ENCODE measurements around the gene SCTR.

The SCTR gene

DNA sequence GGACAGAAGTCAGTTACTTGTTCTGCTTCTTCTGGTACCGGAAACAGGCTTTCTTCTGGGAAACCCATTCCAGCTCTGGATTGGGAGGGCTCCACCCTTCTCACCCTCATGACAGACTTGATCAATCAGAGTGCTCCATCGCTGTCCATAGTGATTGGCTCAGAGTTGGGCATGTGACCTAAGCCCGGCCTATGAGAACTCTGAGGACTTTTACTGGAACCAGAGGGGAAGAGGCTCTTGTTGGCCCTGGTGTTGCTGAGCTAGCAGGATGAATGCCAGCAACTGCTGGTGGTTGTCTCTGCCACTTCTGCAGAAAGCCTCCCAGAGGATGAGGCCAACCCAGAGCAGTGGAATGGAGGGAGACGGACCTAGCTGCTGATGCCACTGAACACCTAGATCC lies 59.3 kb downstream of the SCTR start:
- TF ChIP-seq, protein P1, sequence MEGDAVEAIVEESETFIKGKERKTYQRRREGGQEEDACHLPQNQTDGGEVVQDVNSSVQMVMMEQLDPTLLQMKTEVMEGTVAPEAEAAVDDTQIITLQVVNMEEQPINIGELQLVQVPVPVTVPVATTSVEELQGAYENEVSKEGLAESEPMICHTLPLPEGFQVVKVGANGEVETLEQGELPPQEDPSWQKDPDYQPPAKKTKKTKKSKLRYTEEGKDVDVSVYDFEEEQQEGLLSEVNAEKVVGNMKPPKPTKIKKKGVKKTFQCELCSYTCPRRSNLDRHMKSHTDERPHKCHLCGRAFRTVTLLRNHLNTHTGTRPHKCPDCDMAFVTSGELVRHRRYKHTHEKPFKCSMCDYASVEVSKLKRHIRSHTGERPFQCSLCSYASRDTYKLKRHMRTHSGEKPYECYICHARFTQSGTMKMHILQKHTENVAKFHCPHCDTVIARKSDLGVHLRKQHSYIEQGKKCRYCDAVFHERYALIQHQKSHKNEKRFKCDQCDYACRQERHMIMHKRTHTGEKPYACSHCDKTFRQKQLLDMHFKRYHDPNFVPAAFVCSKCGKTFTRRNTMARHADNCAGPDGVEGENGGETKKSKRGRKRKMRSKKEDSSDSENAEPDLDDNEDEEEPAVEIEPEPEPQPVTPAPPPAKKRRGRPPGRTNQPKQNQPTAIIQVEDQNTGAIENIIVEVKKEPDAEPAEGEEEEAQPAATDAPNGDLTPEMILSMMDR (conservative IDR thresholded peaks at IDR 0.05) = no peak
- no peak overlapping the region for H3K27ac ChIP-seq

DNA sequence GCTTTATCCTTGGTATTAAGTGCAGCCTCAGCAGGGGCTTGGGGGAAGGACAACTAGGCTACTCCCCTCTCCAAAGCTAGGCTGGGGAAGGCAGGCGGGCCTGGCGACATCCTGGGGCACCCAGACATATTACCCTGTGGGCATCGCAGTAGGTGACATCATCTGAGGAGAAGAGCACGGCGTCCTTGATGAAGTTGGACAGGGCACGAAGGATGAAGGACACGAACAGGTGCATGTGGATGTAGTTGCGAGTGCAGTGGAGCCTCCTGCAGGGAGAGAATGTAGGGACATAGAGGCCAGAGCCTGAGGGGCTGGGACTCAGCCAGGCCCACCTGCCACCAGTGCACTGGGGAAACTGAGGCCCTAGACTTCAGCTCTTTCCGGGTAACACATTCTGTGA lies 60.3 kb downstream of the SCTR start:
- TF ChIP-seq, protein P1 (conservative IDR thresholded peaks at IDR 0.05) = no peak
- H3K27ac ChIP-seq = no peak overlapping the region

DNA sequence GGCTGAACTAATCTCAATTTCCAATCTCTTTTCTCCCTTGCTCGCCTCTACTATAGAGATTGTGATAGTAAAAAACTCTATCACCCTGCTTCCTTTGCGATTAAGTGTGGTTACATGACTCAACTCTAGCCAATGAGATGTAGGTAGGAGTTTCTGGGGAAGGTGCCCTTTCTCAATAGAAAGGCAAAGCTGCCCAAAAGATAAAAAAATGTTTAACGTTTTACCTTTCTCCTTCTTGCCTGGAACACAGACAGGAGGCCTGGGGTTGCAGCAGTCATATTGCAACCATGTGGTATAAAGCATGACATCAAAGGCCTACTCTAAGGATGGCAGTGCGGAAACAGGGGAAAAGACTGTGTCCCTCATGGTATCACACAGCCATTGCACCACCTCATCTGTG lies 61.1 kb downstream of the SCTR start:
- H3K27ac ChIP-seq = no peak overlapping the region
- TF ChIP-seq, protein P1 (conservative IDR thresholded peaks at IDR 0.05) = no peak

DNA sequence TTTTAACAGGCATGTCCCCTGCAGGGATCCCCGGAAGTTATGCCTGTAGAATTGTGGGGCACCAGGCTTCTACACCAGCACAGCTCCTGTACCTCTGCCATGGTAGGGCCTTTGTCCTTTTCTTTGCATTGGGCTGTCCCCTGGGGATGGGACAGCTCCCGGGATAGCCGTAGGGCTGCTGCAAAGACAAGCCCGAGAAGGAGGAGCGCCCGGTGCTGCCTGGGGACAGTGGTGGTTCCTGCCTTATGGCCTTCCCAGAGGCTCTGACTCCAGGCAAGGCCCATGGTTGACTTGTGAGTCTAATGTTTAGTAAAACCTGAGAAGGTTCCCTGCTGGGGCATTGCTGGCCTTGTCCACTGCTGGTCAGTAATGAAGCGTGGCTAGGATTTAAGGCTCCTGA lies 61.7 kb downstream of the SCTR start:
- no peak overlapping the region for H3K27ac ChIP-seq
- TF ChIP-seq, protein P1 (conservative IDR thresholded peaks at IDR 0.05) = no peak

DNA sequence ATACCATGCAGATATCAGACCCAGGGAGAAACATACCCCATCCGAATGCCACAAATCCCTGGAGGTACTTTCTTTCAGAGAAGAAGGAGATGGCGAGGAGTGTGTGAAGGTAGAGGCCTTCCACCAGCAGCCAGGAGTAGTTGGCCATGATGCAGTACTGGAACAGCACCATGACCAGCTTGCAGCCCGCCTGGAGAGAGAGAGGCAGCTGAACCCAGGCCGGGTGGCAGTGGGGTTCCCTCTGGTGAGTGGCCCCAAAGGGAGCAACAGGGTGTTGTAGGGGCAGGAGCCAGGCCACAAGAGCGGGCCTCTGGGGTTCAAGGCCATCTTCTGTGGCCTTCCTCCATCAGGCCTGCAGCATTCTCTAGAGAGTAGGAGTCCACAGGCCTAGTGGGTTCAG lies 62.5 kb downstream of the SCTR start:
- H3K27ac ChIP-seq = no peak overlapping the region
- TF ChIP-seq, protein P1 (conservative IDR thresholded peaks at IDR 0.05) = no peak

DNA sequence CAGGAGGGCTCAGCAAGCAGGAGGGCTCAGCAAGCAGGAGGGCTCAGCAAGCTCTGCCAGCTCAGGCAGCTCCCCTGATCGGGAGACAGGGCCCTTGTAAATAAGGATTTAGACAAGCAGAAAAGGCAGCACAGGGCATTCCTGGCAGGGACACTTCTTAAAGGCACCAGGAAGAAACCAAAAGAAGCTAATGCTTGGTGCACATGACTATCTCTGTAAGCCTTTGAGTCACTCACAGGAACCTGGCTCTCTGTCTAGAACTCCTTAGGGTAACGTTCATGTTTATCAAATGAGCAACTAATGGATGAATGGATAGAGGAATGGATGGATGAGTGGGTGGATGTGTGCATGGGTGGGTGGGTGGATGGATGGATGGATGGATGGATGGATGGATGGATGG lies 64.2 kb downstream of the SCTR start:
- no peak overlapping the region for H3K27ac ChIP-seq
- TF ChIP-seq, protein P1 (conservative IDR thresholded peaks at IDR 0.05) = no peak

DNA sequence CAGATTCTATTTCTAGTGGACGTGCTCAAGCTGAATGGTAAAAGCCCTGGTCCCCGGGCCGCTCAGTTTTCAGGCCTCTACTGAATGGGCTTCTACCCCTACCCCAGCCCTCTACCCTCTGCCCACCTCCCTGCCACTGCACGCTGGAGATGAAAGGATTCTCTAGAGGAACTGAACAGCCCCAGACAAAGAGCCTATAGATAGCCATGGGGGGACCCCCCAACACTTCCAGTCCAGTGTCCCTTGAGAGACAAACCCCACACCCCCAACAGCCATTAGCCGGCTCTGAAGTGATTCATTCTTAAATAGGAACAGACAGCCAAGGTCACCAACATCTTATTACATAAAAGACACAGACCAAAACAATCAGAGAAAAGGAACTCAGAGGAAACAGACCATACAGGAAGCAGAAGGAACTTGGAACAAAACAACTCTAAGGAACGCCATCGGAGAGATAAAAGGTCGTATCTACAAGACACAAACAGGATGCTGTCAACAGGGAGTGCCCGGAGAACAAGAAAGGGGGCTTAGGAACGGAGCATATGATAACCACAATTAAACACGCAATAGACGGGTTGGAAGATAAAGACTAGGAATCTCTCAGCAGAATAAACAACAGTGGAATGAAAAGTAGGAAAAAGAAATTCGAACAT lies 69.1 kb downstream of the SCTR start:
- TF ChIP-seq, protein P1 (conservative IDR thresholded peaks at IDR 0.05) = no peak

More for the DNA sequence above, 69.1 kb downstream of the SCTR start:
- H3K27ac ChIP-seq = no peak overlapping the region

All from VCaP (cell line).